ENCODE measurements around the gene PAK4. TPM values are rescaled to one million over a fixed set of nuclear protein-coding genes. Genes with fewer than 3 reads are reported as not detected.

Gene PAK4
- polyA plus RNA-seq, 1 donor (not counting 4 experiments of a cell fraction or from before 2014, with no cell fraction given) = 11.2 TPM

DNA sequence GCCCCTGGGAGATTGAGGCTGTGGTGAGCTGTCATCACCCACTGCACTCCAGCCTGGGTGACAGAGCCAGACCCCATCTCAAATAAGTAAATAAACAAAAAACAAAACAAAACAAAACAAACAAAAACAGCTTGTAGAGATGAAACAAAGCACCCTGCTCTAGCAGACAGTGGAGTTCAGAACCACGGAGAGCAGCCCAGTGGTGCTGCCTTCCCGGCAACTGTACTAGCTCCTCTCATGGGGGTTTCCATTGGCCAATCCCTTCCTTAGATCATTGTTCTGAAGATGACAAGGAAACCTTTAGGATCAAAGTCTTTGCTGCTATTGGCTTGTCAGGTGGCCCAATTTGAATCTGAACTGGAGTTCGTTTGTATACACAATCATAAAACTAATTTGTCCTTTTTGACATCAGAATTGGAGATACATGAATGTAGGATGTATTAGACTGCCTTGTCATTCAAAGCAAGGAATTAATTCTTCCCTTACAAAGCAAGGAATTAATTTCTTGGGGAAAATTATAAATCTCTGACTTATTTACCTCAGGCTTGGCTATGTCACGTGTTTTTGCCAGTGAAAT is 98.2 kb downstream of the PAK4 start:
- H3K27ac ChIP-seq (ENCODE audit: control insufficient read depth, insufficient read depth, low read length) = no peak overlapping the region
- no peaks in the 10 kb centered on the region for H3K4me1 ChIP-seq (ENCODE audit: control insufficient read depth, extremely low read depth, insufficient read depth, low read length)
- no peaks in the 10 kb centered on the region for H3K36me3 ChIP-seq (ENCODE audit: control insufficient read depth in 2 of 2, extremely low read depth in 1 of 2, insufficient read depth in 2 of 2, low read length in 2 of 2)
- H4K20me1 ChIP-seq (ENCODE audit: control insufficient read depth, extremely low read depth, insufficient read depth, low read length) = no peaks in the 10 kb centered on the region
- FAIRE-seq = no peak
- DNase-seq (ENCODE audit: low read depth, low spot score) = no peak
- H3K79me2 ChIP-seq (ENCODE audit: control insufficient read depth, insufficient read depth, low read length) = no peaks in the 10 kb centered on the region
- TF ChIP-seq EZH2 (IDR thresholded peaks at IDR 0.05; ENCODE audit: low read length) = no peak
- dilution Hi-C loops (cut with MboI; ENCODE audit: extremely low pct_ligation_motif_present, low sequenced_read_pairs) = no loop called here
- H3K27me3 ChIP-seq (ENCODE audit: control insufficient read depth, extremely low read depth, insufficient read depth, low read length) = no peaks in the 10 kb centered on the region
- H3K4me3 ChIP-seq (ENCODE audit: control insufficient read depth in 2 of 3, extremely low read depth in 1 of 3, insufficient read depth in 2 of 3, low read depth in 1 of 3, low read length in 3 of 3) = no peak overlapping the region
- no peak overlapping the region for H2AFZ ChIP-seq (ENCODE audit: control insufficient read depth, low read length)
- H3K9ac ChIP-seq (ENCODE audit: control insufficient read depth, extremely low read depth, insufficient read depth, low read length) = no peak overlapping the region
- H3K4me2 ChIP-seq (ENCODE audit: control insufficient read depth, extremely low read depth, insufficient read depth, low read depth, low read length) = no peak overlapping the region
- H3K9me3 ChIP-seq (ENCODE audit: control insufficient read depth, low read depth, low read length) = no peaks in the 10 kb centered on the region
- no peaks in the 10 kb centered on the region for H3K9me1 ChIP-seq (ENCODE audit: control insufficient read depth, extremely low read depth, insufficient read depth, low read length)

DNA sequence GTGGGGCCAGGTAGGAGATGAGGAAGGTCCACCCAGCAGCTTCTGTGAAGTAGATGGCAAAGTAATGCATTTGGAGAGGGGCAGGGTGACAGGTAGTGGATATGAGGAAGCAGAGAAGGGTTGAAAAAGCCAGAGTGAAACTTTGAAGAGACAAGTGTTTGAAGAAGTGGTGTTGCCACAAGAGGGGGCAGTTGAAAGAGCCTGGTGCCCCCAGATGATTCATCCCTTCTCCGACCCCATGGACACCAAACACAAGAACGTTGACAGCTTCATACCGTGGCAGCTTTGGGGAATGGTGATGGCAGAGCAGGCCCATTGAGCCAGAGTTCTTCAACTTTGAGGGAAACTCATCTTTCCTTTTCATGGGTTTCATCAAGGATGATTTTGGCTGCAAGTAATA is 99.3 kb downstream of the PAK4 start:
- Histone ChIP-seq H4K20me1 (ENCODE audit: control insufficient read depth, extremely low read depth, insufficient read depth, low read length) (no peaks in the 10 kb centered on the region), H3K9ac (ENCODE audit: control insufficient read depth, extremely low read depth, insufficient read depth, low read length) (no peak overlapping the region), H3K9me1 (ENCODE audit: control insufficient read depth, extremely low read depth, insufficient read depth, low read length) (no peaks in the 10 kb centered on the region), H3K4me2 (ENCODE audit: control insufficient read depth, extremely low read depth, insufficient read depth, low read depth, low read length) (no peak overlapping the region), H3K4me1 (ENCODE audit: control insufficient read depth, extremely low read depth, insufficient read depth, low read length) (no peaks in the 10 kb centered on the region), H2AFZ (ENCODE audit: control insufficient read depth, low read length) (no peak overlapping the region), H3K9me3 (ENCODE audit: control insufficient read depth, low read depth, low read length) (no peaks in the 10 kb centered on the region), H3K79me2 (ENCODE audit: control insufficient read depth, insufficient read depth, low read length) (no peaks in the 10 kb centered on the region), H3K27ac (ENCODE audit: control insufficient read depth, insufficient read depth, low read length) (no peak overlapping the region), H3K4me3 (ENCODE audit: control insufficient read depth in 2 of 3, extremely low read depth in 1 of 3, insufficient read depth in 2 of 3, low read depth in 1 of 3, low read length in 3 of 3) (no peak overlapping the region), H3K36me3 (ENCODE audit: control insufficient read depth in 2 of 2, extremely low read depth in 1 of 2, insufficient read depth in 2 of 2, low read length in 2 of 2) (no peaks in the 10 kb centered on the region), H3K27me3 (ENCODE audit: control insufficient read depth, extremely low read depth, insufficient read depth, low read length) (no peaks in the 10 kb centered on the region)
- DNase-seq (ENCODE audit: low read depth, low spot score) (no peak), FAIRE-seq (no peak)
- TF ChIP-seq EZH2 (IDR thresholded peaks at IDR 0.05; ENCODE audit: low read length) = no peak
- TF ChIP-seq, protein P1, sequence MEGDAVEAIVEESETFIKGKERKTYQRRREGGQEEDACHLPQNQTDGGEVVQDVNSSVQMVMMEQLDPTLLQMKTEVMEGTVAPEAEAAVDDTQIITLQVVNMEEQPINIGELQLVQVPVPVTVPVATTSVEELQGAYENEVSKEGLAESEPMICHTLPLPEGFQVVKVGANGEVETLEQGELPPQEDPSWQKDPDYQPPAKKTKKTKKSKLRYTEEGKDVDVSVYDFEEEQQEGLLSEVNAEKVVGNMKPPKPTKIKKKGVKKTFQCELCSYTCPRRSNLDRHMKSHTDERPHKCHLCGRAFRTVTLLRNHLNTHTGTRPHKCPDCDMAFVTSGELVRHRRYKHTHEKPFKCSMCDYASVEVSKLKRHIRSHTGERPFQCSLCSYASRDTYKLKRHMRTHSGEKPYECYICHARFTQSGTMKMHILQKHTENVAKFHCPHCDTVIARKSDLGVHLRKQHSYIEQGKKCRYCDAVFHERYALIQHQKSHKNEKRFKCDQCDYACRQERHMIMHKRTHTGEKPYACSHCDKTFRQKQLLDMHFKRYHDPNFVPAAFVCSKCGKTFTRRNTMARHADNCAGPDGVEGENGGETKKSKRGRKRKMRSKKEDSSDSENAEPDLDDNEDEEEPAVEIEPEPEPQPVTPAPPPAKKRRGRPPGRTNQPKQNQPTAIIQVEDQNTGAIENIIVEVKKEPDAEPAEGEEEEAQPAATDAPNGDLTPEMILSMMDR (optimal IDR thresholded peaks at IDR 0.05 in 1 of 3, IDR thresholded peaks at IDR 0.05 in 1 of 3, conservative IDR thresholded peaks at IDR 0.05 in 1 of 3; ENCODE audit: extremely low read depth in 1 of 3, insufficient read depth in 2 of 3, low read length in 3 of 3) = no peak
- dilution Hi-C loops (cut with MboI; ENCODE audit: extremely low pct_ligation_motif_present, low sequenced_read_pairs) = no loop called here

Other genes starting within 250 kb of the PAK4 start
- gene RINL, start 247.5 kb upstream of the PAK4 start, polyA plus RNA-seq = 3.2 to 6.3 TPM (median 4.3 TPM) in 3 replicates
- 46.6 to 57.4 TPM (median 47.6 TPM) in 3 replicates for gene SIRT2, start 226.2 kb upstream of the PAK4 start, polyA plus RNA-seq
- gene NFKBIB, start 225.8 kb upstream of the PAK4 start, polyA plus RNA-seq = 12.3 to 14.4 TPM (median 13.7 TPM) in 3 replicates
- 0.14 to 0.24 TPM (median 0.17 TPM) in 3 replicates for gene CCER2, start 213.6 kb upstream of the PAK4 start, polyA plus RNA-seq
- gene SARS2, start 195.0 kb upstream of the PAK4 start, polyA plus RNA-seq = 13.9 to 19.2 TPM (median 16.4 TPM) in 3 replicates
- 37.7 to 65.9 TPM (median 43.4 TPM) in 3 replicates for gene MRPS12, start 194.8 kb upstream of the PAK4 start, polyA plus RNA-seq
- 5.4 to 7.7 TPM (median 6.5 TPM) in 3 replicates for gene FBXO17, start 150.0 kb upstream of the PAK4 start, polyA plus RNA-seq
- 4.4 to 6.9 TPM (median 4.4 TPM) in 3 replicates for gene FBXO27, start 93.2 kb upstream of the PAK4 start, polyA plus RNA-seq
- 0.08 to 0.28 TPM (median 0.09 TPM) in 3 replicates for gene ACP7, start 41.4 kb upstream of the PAK4 start, polyA plus RNA-seq
- 2.3 to 6.0 TPM (median 2.8 TPM) in 3 replicates for gene NCCRP1, start 71.2 kb downstream of the PAK4 start, polyA plus RNA-seq
- not detected in 3 replicates for gene SYCN, start 78.5 kb downstream of the PAK4 start, polyA plus RNA-seq
- gene IFNL3, start 119.2 kb downstream of the PAK4 start, polyA plus RNA-seq = not detected in 3 replicates
- gene IFNL4, start 123.1 kb downstream of the PAK4 start, polyA plus RNA-seq = not detected in 3 replicates
- gene IFNL2, start 142.6 kb downstream of the PAK4 start, polyA plus RNA-seq = not detected in 3 replicates
- gene IFNL1, start 170.6 kb downstream of the PAK4 start, polyA plus RNA-seq = not detected in 3 replicates
- 0.04 to 0.16 TPM (median 0.04 TPM) in 3 replicates for gene LRFN1, start 195.1 kb downstream of the PAK4 start, polyA plus RNA-seq
- 0.14 TPM in 1 of 3 replicates, not detected in the others for gene GMFG, start 210.3 kb downstream of the PAK4 start, polyA plus RNA-seq
- 20.9 to 40.5 TPM (median 28.1 TPM) in 3 replicates for gene SAMD4B, start 216.6 kb downstream of the PAK4 start, polyA plus RNA-seq